Breast epithelium (tissue), 3 donors: ENCODE measurements around the gene ITGAE.

Experiments
- POLR2A ChIP-seq: fragments of 450-650 bp; IDR thresholded peaks from one replicate; pipeline ENCODE4 v1.6.1; 2016; ENCODE audit warnings: antibody characterized with exemption, mild to moderate bottlenecking, moderate library complexity
- TF ChIP-seq, protein P1 (sequence below), 3 donors: fragments of 450-650 bp; IDR thresholded peaks; one replicate each; pipeline ENCODE4 v1.5.1; 2016 to 2017; ENCODE audit warnings: antibody characterized with exemption in 3 of 3, mild to moderate bottlenecking in 3 of 3, moderate library complexity in 3 of 3

DNA sequence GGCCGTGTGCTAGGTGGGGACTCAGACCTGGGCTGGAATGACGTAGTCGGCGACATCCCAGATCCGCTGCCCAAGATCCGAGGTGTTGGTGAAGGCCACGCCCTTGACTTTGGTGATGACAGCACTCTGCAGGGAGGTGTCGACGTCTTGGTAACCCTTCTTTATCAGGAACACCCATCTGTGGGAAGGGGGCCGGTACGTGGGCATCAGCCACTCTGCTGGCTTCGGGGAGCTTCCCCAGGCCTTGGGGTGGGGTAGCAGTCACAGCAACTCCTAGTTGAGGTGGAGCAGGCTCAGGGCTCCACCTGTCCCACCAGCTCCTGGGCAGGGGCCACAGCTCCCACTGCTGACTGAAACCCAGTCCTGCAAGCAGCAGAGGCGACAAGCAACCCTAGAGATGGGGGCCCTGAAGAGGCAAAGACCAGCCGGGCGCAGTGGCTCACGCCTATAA is 109.3 kb downstream of the ITGAE start:
- TF ChIP-seq, protein P1, sequence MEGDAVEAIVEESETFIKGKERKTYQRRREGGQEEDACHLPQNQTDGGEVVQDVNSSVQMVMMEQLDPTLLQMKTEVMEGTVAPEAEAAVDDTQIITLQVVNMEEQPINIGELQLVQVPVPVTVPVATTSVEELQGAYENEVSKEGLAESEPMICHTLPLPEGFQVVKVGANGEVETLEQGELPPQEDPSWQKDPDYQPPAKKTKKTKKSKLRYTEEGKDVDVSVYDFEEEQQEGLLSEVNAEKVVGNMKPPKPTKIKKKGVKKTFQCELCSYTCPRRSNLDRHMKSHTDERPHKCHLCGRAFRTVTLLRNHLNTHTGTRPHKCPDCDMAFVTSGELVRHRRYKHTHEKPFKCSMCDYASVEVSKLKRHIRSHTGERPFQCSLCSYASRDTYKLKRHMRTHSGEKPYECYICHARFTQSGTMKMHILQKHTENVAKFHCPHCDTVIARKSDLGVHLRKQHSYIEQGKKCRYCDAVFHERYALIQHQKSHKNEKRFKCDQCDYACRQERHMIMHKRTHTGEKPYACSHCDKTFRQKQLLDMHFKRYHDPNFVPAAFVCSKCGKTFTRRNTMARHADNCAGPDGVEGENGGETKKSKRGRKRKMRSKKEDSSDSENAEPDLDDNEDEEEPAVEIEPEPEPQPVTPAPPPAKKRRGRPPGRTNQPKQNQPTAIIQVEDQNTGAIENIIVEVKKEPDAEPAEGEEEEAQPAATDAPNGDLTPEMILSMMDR (IDR thresholded peaks at IDR 0.05) = no peak
- TF ChIP-seq POLR2A = no peak
